Astrocyte of the hippocampus (primary cell): Measurements from ENCODE around the gene PSAP.

Experiments
- DNase-seq: peaks from one replicate; pipeline ENCODE4 v3.0.0; 2011; ENCODE audit warnings: low read depth, low spot score

PSAP gene

GRCh38 chr10:71810048-71810750, 40.9 kb downstream of the PSAP start:
- DNase-seq: no peak

- DNase-seq: no peak
These were observed 41.4 kb downstream of the PSAP start for GRCh38 chr10:71809628-71810027.

- no peak for DNase-seq
These were observed 43.2 kb downstream of the PSAP start for GRCh38 chr10:71807557-71808510.

- no peak for DNase-seq
These were observed 44.1 kb downstream of the PSAP start for GRCh38 chr10:71806704-71807556.

GRCh38 chr10:71805776-71806703, 45.0 kb downstream of the PSAP start:
- DNase-seq: no peak

- no peak for DNase-seq
These were observed 47.0 kb downstream of the PSAP start for GRCh38 chr10:71804077-71804476.

- DNase-seq: no peak
These were observed 48.1 kb downstream of the PSAP start for GRCh38 chr10:71802715-71803488.

GRCh38 chr10:71802235-71802634, 48.8 kb downstream of the PSAP start:
- no peak for DNase-seq

- no peak for DNase-seq
These were observed 49.7 kb downstream of the PSAP start for GRCh38 chr10:71801361-71801760.

- no peak for DNase-seq
These were observed 51.2 kb downstream of the PSAP start for GRCh38 chr10:71799608-71800453.

GRCh38 chr10:71799112-71799511, 51.9 kb downstream of the PSAP start:
- DNase-seq: no peak

- DNase-seq: no peak
These were observed 52.8 kb downstream of the PSAP start for GRCh38 chr10:71798308-71798624.

- no peak for DNase-seq
These were observed 53.3 kb downstream of the PSAP start for GRCh38 chr10:71797533-71798307.

- DNase-seq: no peak
These were observed 54.2 kb downstream of the PSAP start for GRCh38 chr10:71796749-71797405.

GRCh38 chr10:71795248-71795647, 55.8 kb downstream of the PSAP start:
- peak; percentile 65 for DNase-seq

- DNase-seq: no peak
These were observed 60.2 kb downstream of the PSAP start for GRCh38 chr10:71790749-71791440.

- DNase-seq: no peak
These were observed 61.2 kb downstream of the PSAP start for GRCh38 chr10:71789871-71790270.
